ENCODE measurements around the gene SKOR1. TPM values are rescaled to one million over a fixed set of nuclear protein-coding genes. Genes with fewer than 3 reads are reported as not detected.

Gene SKOR1
- total RNA-seq, 1 donor from 2014 or later, result under 0.01 TPM

DNA sequence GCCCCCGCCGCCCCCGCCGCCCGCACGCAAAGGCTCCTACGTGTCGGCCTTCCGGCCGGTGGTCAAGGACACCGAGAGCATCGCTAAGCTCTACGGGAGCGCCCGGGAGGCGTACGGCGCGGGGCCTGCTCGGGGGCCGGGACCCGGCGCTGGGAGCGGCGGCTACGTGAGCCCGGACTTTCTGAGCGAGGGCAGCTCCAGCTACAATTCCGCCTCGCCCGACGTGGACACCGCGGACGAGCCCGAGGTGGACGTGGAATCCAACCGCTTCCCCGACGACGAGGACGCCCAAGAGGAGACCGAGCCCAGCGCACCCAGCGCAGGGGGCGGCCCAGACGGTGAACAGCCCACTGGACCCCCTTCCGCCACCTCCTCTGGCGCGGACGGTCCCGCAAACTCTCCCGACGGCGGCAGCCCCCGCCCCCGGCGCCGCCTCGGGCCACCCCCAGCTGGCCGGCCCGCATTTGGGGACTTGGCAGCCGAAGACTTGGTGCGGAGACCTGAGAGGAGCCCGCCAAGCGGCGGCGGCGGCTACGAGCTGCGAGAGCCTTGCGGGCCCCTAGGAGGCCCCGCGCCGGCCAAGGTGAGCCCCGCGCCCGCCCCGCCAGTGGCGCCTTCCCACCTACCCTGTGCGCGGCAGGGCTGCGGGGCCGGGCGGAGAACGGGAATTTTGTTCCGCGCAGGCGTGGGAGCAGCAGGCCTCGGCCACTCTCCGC is 2.4 kb downstream of the SKOR1 start:
- no peak for FAIRE-seq
- H3K4me3 ChIP-seq (ENCODE audit: low read depth, low read length), result no peak overlapping the region
- no peaks in the 10 kb centered on the region for H3K36me3 ChIP-seq (ENCODE audit: control insufficient read depth, insufficient read depth, low read length)
- H3K27me3 ChIP-seq (ENCODE audit: control insufficient read depth, insufficient read depth, low read length), result peaks cover 72% of the 10 kb centered on the region
- TF ChIP-seq, protein P1, sequence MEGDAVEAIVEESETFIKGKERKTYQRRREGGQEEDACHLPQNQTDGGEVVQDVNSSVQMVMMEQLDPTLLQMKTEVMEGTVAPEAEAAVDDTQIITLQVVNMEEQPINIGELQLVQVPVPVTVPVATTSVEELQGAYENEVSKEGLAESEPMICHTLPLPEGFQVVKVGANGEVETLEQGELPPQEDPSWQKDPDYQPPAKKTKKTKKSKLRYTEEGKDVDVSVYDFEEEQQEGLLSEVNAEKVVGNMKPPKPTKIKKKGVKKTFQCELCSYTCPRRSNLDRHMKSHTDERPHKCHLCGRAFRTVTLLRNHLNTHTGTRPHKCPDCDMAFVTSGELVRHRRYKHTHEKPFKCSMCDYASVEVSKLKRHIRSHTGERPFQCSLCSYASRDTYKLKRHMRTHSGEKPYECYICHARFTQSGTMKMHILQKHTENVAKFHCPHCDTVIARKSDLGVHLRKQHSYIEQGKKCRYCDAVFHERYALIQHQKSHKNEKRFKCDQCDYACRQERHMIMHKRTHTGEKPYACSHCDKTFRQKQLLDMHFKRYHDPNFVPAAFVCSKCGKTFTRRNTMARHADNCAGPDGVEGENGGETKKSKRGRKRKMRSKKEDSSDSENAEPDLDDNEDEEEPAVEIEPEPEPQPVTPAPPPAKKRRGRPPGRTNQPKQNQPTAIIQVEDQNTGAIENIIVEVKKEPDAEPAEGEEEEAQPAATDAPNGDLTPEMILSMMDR (IDR thresholded peaks at IDR 0.05; ENCODE audit: insufficient read depth, low read length, severe bottlenecking), result no peak
- DNase-seq (ENCODE audit: low read depth), result no peak

DNA sequence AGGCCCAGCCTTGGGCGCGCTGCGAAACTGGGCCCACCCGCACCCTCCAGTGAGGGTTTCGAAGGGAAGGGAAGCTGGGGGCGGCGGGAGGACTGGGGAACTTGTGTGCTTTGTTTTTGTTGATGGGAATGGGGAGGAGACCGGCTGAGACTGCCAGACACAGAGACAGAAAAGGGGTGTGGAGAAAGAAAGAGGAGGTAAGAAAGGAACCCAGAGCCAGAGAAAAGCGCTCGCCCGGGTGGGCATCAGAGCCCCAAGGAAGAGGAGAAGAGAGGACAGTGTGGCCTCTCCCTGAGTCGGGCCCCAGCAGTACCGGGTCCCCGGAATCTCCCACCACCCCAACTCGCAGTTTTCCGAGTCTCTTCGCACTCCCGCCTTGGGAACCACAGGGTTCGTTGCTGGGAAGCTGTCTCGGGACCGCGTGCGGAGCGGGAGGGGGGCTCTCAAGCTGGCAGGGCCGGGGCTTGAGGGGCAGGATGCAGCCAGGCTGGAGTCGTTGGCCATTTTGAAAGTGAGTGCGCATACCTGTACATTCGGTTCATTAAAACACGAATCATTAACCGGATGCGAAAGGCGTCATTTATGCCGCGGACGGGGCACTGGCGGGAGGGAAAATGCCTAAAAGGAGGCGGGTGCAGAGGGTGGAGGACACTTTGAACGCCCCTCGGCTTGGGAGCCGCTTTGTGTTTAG is 3.1 kb downstream of the SKOR1 start:
- Histone ChIP-seq H3K36me3 (ENCODE audit: control insufficient read depth, insufficient read depth, low read length) (no peaks in the 10 kb centered on the region), H3K27me3 (ENCODE audit: control insufficient read depth, insufficient read depth, low read length) (peaks cover 76% of the 10 kb centered on the region), H3K4me3 (ENCODE audit: low read depth, low read length) (no peak overlapping the region)
- FAIRE-seq (no peak), DNase-seq (ENCODE audit: low read depth) (no peak)
- TF ChIP-seq, protein P1 (IDR thresholded peaks at IDR 0.05; ENCODE audit: insufficient read depth, low read length, severe bottlenecking), result no peak

DNA sequence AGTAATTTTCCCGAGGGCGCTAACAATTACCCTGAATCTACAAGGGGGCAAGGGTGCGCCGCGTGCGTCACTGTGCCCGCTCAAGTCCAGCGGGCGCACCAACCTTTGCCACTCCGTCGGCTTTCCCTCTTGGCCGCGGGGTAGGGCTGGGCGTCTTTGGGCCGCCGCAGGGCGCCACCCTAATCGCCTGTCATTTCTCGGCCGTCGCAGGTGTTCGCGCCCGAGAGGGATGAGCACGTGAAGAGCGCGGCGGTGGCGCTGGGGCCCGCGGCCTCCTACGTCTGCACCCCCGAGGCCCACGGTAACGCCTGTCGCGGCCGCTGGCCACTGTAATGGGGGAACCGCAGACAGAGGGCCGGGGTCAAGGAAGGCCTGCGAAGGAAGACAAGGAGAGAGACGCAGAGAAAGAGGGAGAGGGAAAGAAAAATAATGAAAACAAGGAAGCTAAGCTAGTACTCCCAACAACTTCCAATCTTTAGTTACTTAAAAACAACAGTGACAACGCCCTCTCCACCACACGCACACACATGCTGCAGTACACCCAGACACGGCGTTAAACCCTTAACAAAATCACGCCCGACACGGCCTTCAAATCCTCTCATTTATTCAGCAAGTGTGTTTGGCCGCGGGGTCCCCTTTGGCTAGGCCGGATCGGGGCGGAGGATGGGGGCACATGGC is 3.8 kb downstream of the SKOR1 start:
- H3K36me3 ChIP-seq (ENCODE audit: control insufficient read depth, insufficient read depth, low read length), result no peaks in the 10 kb centered on the region
- FAIRE-seq (no peak), DNase-seq (ENCODE audit: low read depth) (no peak)
- H3K27me3 ChIP-seq (ENCODE audit: control insufficient read depth, insufficient read depth, low read length), result peaks cover 75% of the 10 kb centered on the region
- TF ChIP-seq, protein P1 (IDR thresholded peaks at IDR 0.05; ENCODE audit: insufficient read depth, low read length, severe bottlenecking), result no peak
- H3K4me3 ChIP-seq (ENCODE audit: low read depth, low read length), result no peak overlapping the region

DNA sequence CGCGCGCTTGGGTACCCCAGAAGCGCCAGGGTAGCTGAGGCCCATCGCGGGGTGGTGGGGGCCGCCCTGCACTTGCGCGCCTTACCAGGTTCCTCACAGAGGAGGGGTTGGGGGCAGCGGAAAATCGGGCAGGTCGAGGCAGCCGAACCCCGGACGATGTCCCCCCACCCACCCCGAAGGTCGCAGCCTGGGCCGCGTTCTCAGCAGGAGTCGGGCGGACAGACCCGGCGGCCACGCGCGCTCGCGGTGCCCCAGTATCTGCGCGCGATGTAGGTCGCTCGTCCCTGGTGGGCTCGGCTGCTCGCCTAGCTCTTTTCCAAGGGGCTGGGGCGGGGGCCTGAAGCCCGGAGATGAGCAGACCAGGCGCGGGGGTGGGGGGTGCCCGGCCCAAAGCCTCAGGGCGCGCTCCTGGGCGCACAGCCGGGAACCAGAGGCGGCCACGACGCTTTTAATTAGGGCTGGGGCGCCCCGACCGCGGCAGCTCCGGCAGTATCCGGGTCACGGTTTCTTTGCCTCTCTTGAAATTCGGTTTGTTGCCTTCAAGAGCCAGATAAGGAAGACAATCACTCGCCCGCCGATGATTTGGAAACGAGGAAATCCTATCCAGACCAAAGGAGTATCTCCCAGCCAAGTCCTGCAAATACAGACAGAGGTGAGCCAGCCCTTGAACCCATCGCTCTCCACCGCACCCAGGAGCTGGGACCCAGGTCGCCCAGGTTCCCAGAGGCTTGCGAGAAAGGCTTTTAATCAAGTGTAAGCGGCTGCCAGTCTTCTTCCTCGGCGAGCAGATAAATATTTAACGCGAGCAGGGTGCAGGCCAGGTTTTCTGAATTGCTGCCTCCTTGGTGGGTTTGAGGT is 4.6 kb downstream of the SKOR1 start:
- TF ChIP-seq, protein P1 (IDR thresholded peaks at IDR 0.05; ENCODE audit: insufficient read depth, low read length, severe bottlenecking), result no peak
- H3K27me3 ChIP-seq (ENCODE audit: control insufficient read depth, insufficient read depth, low read length), result peaks cover 73% of the 10 kb centered on the region
- no peak overlapping the region for H3K4me3 ChIP-seq (ENCODE audit: low read depth, low read length)

DNA sequence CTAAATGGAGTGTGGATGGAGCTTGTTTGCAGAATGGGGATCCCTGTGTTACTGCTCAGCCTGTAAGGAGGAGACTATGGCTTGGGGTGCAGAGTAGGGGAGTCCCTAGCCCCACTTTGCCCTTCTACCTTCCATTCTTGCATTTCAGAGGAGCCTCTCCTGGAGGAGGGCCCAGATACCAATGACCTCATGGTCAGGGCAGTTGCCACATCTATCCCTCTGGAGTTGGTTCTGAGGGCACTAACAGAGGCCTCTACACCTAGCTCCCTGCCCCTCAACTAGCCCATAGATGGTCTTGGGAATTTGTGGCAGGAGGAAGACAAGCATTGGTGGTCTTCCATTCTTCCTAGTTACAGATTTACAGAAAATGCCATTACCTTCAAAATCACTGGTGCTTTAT is 6.1 kb downstream of the SKOR1 start:
- peak; percentile 50 for FAIRE-seq
- DNase-seq (ENCODE audit: low read depth), result no peak
- H3K4me3 ChIP-seq (ENCODE audit: low read depth, low read length), result no peak overlapping the region
- TF ChIP-seq, protein P1 (IDR thresholded peaks at IDR 0.05; ENCODE audit: insufficient read depth, low read length, severe bottlenecking), result no peak
- H3K36me3 ChIP-seq (ENCODE audit: control insufficient read depth, insufficient read depth, low read length), result no peaks in the 10 kb centered on the region
- H3K27me3 ChIP-seq (ENCODE audit: control insufficient read depth, insufficient read depth, low read length), result peaks cover 69% of the 10 kb centered on the region

More for the DNA sequence above, 4.6 kb downstream of the SKOR1 start:
- H3K36me3 ChIP-seq (ENCODE audit: control insufficient read depth, insufficient read depth, low read length), result no peaks in the 10 kb centered on the region
- FAIRE-seq, result no peak
- no peak for DNase-seq (ENCODE audit: low read depth)
